ENCODE measurements around the gene PTPRG. TPM values are rescaled to one million over a fixed set of nuclear protein-coding genes. Genes with fewer than 3 reads are reported as not detected.
"Not testable (repeated sequence)": the region's sequence is repeated elsewhere in the genome, so short reads cannot be mapped to it uniquely, and the experiment has no call there.

Gene PTPRG
- total RNA-seq, 1 donor from 2014 or later, result 44.3 TPM

- TF ChIP-seq CTCF (IDR thresholded peaks at IDR 0.05; ENCODE audit: unreplicated experiment), result no peak
- Mint-ChIP-seq H3K27me3 (no peaks in the 10 kb centered on the region), H3K4me1 (ENCODE audit: low read depth) (peaks cover 3% of the 10 kb centered on the region), H3K27ac (no peak overlapping the region), H3K9me3 (ENCODE audit: low read depth) (peaks cover 3% of the 10 kb centered on the region), H3K4me3 (ENCODE audit: low read depth) (no peak overlapping the region), H3K36me3 (ENCODE audit: insufficient read depth) (peaks cover 2% of the 10 kb centered on the region)
- no peak for DNase-seq (ENCODE audit: low spot score, unreplicated experiment)
Observed at GRCh38 chr3:61690016-61690415, 128.6 kb downstream of the PTPRG start.

GRCh38 chr3:61691466-61691865 is 130.1 kb downstream of the PTPRG start:
- DNase-seq (ENCODE audit: low spot score, unreplicated experiment), result no peak
- TF ChIP-seq CTCF (IDR thresholded peaks at IDR 0.05; ENCODE audit: unreplicated experiment), result no peak
- Mint-ChIP-seq H3K27me3 (no peaks in the 10 kb centered on the region), H3K27ac (no peak overlapping the region), H3K9me3 (ENCODE audit: low read depth) (peaks cover 3% of the 10 kb centered on the region), H3K4me1 (ENCODE audit: low read depth) (peaks cover 3% of the 10 kb centered on the region), H3K4me3 (ENCODE audit: low read depth) (no peak overlapping the region), H3K36me3 (ENCODE audit: insufficient read depth) (peaks cover 2% of the 10 kb centered on the region)

GRCh38 chr3:61697301-61697700 is 135.9 kb downstream of the PTPRG start:
- peaks cover 6% of the 10 kb centered on the region for H3K9me3 Mint-ChIP-seq (ENCODE audit: low read depth)
- no peak for TF ChIP-seq CTCF (IDR thresholded peaks at IDR 0.05; ENCODE audit: unreplicated experiment)
- no peak for DNase-seq (ENCODE audit: low spot score, unreplicated experiment)
- H3K4me1 Mint-ChIP-seq (ENCODE audit: low read depth), result peaks cover 17% of the 10 kb centered on the region
- H3K27me3 Mint-ChIP-seq, result no peaks in the 10 kb centered on the region
- H3K36me3 Mint-ChIP-seq (ENCODE audit: insufficient read depth), result peaks cover 2% of the 10 kb centered on the region
- H3K27ac Mint-ChIP-seq, result no peak overlapping the region
- no peak overlapping the region for H3K4me3 Mint-ChIP-seq (ENCODE audit: low read depth)

GRCh38 chr3:61698278-61699072 is 137.1 kb downstream of the PTPRG start:
- H3K27me3 Mint-ChIP-seq; H3K36me3 Mint-ChIP-seq (ENCODE audit: insufficient read depth); DNase-seq (ENCODE audit: low spot score, unreplicated experiment); H3K27ac Mint-ChIP-seq; H3K9me3 Mint-ChIP-seq (ENCODE audit: low read depth); H3K4me3 Mint-ChIP-seq (ENCODE audit: low read depth): not testable (repeated sequence)
- H3K4me1 Mint-ChIP-seq (ENCODE audit: low read depth), result peaks cover 26% of the 10 kb centered on the region

GRCh38 chr3:61699622-61700021 is 138.3 kb downstream of the PTPRG start:
- Mint-ChIP-seq H3K27ac (no peak overlapping the region), H3K36me3 (ENCODE audit: insufficient read depth) (peaks cover 1% of the 10 kb centered on the region), H3K9me3 (ENCODE audit: low read depth) (peaks cover 5% of the 10 kb centered on the region), H3K4me1 (ENCODE audit: low read depth) (peaks cover 36% of the 10 kb centered on the region), H3K4me3 (ENCODE audit: low read depth) (no peak overlapping the region), H3K27me3 (no peaks in the 10 kb centered on the region)
- DNase-seq (ENCODE audit: low spot score, unreplicated experiment), result no peak
- no peak for TF ChIP-seq CTCF (IDR thresholded peaks at IDR 0.05; ENCODE audit: unreplicated experiment)

GRCh38 chr3:61701011-61701410 is 139.6 kb downstream of the PTPRG start:
- Mint-ChIP-seq H3K36me3 (ENCODE audit: insufficient read depth) (no peaks in the 10 kb centered on the region), H3K4me1 (ENCODE audit: low read depth) (peaks cover 42% of the 10 kb centered on the region), H3K9me3 (ENCODE audit: low read depth) (peaks cover 3% of the 10 kb centered on the region), H3K27me3 (no peaks in the 10 kb centered on the region), H3K27ac (no peak overlapping the region), H3K4me3 (ENCODE audit: low read depth) (no peak overlapping the region)
- no peak for DNase-seq (ENCODE audit: low spot score, unreplicated experiment)
- TF ChIP-seq CTCF (IDR thresholded peaks at IDR 0.05; ENCODE audit: unreplicated experiment), result no peak
